ENCODE data around the gene CEP76.
"Not testable (repeated sequence)": the region's sequence is repeated elsewhere in the genome, so short reads cannot be mapped to it uniquely, and the experiment has no call there.

Gene CEP76

DNA sequence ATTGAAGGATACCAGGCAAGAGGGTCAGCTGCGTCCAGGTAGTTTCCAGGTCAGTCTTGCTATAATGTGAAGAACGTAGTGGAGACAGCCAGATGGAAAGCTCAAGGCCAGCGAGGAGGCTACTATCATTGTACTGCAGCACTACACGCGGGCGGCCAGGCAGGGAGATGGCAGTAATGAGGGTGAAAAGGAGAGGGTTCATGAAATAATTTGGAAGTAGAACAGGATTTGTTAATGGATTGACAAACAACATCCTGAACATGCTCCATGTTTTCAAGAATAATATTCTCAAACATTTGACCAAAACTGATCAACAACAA, 61.7 kb downstream of the CEP76 start:
- no peak for DNase-seq (ENCODE audit: low read depth in 2 of 2)

DNA sequence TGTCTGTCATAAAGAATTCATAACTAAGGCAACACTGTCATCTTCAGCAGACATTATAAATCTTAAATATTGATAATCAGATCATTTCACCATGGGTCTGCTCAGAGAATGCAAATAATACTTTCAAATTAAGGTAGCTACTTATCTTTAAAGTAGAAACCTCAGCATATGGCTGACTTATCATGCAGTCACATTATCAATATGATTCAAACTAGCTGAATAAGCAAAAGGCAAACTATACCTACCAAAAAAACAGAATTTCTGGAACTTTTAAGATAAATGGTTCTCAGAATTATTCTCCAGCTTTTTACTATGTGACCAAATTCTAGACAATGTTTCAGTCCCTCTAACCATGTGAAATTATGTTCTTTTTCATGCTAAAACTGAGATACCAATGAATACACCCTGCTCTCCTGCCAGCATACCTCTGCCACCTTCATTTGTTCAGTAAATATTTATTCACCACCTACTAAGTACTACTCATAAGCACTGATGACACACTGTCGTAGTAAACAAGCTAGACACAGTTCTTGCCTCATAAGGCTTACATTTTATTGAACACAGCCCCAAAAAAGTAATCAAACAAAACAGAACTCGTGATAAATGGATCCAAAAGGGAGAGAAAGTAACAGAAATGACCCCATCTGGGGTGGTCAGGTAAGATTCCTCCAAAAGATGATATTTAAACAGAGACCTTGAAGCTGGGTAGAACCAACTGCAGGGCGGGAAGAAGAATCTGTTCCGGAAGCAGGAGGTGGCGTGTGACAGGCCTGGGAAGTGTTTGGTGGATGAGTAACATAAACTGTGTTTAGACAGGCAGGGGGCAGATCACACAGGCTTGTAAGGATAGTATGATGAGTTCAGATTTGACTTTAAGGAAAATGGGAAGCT, 62.3 kb downstream of the CEP76 start:
- no peak for DNase-seq (ENCODE audit: low read depth in 2 of 2)

DNA sequence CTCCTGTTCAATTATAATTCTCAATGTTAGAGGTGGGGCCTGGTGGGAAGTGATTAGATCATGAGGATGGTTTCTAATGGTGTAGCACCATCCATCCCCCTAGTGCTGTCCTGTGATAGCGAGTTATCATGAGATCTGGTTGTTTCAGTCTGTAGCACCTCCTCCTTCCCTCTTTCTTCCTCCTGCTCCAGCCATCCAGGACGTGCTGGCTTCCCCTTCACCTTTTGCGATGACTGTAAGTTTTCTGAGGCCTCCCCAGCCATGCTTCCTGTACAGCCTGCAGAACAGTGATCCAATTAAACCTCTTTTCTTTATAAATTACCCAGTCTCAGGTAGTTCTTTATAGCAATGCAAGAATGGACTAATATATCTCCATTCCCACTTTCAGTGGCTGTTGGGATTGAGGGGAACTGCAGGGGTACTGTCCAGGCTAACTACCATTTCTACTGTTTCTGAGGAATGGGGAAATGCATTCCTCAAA, 63.8 kb downstream of the CEP76 start:
- DNase-seq (ENCODE audit: low read depth in 2 of 2): no peak

DNA sequence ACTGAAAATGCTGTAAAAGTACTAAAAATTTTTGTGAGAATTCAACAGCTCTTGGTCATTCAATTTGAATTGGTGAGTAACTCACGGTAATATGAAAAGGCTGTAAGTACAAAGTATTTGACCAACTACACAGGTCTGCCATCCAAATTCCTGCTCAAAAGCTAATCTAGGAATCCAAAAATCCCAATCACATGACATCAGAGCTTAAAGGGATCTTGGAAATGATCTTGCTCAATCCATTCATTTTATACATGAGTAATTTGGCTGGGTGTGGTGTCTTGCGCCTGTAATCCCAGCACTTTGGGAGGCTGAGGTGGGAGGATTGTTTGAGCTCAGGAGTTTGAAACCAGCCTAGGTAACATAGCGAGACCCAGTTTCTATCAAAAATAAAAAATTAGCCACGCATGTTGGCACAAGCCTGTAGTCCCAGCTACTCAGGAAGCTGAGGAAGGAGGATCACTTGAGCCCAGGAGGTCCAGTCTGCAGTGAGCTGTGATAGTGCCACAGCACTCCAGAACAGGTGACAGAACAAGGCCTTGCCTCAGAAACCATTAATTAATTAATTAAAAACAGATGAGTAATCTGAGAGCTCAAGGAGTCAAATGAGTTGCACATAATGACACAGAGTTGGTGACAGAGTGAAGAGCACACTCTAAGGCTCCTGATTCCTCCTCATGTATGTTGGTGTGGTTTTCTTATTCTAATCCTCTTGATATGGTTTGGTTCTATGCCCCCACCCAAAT, 64.5 kb downstream of the CEP76 start:
- no peak for DNase-seq (ENCODE audit: low read depth in 2 of 2)

DNA sequence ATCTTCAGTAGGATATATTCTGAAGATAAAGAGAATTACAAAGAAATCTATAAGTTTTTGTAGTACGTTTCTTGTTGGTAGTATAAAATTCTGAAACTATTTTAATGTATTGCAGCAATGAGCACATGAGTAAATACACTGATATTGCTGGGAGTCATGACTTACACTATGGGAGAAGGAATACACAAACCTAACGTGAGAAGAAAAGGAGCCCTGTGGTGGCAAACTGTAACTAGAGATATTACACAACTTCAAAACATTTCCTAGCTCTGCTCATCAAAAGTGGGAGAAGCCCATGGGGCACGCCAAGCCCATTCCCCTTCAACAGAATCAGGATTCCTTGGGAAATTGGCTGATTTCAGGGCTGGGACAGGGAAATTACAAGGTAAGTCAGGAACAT, 65.1 kb downstream of the CEP76 start:
- DNase-seq (ENCODE audit: low read depth in 2 of 2): no peak

DNA sequence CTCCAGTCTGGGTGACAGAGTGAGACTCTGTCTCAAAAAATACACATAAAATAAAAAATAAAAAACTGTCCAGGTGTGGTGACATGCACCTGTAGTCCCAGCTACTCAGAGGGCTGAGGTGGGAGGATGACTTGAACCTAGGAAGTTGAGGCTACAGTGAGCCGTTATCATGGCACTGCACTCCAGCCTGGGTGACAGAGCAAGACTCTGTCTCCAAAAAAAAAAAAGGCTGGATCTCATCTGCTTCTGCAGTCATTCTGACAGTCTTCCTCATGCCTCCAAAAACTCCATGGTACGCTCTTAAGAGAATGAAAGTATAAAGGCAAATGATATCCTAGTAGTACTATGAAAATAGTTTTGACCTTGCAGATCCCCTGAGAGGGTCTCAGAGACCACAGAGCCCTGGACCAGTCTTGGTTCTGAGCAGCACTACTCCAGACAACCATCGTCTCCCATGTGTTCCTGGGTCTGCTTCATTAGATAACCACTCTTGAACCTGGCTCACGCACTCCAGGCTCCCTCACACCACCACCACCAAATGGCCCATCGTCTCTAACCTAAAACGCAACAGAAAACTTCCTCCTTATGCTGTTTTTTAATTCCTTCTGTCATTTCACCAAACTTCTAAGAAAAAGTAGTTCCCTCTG, 70.6 kb downstream of the CEP76 start:
- DNase-seq (ENCODE audit: low read depth in 2 of 2): no peak

DNA sequence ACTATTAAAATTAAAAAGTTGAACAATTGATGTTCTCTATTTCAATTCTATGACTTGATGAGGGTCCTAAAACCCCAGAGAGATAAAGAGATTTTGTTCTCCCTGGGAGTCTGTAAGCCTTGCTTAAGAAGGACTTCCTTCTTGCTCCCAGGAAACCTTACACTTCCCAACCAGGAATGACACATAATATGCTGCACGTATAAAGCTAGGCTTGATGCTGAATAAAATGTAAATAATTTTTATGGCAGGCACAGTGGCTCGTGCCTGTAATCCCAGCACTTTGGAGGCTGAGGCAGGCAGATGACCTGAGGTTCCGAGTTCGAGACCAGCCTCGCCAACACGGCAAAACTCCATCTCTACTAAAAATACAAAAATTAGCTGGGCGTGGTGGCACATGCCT, 72.4 kb downstream of the CEP76 start:
- no peak for DNase-seq (ENCODE audit: low read depth in 2 of 2)

DNA sequence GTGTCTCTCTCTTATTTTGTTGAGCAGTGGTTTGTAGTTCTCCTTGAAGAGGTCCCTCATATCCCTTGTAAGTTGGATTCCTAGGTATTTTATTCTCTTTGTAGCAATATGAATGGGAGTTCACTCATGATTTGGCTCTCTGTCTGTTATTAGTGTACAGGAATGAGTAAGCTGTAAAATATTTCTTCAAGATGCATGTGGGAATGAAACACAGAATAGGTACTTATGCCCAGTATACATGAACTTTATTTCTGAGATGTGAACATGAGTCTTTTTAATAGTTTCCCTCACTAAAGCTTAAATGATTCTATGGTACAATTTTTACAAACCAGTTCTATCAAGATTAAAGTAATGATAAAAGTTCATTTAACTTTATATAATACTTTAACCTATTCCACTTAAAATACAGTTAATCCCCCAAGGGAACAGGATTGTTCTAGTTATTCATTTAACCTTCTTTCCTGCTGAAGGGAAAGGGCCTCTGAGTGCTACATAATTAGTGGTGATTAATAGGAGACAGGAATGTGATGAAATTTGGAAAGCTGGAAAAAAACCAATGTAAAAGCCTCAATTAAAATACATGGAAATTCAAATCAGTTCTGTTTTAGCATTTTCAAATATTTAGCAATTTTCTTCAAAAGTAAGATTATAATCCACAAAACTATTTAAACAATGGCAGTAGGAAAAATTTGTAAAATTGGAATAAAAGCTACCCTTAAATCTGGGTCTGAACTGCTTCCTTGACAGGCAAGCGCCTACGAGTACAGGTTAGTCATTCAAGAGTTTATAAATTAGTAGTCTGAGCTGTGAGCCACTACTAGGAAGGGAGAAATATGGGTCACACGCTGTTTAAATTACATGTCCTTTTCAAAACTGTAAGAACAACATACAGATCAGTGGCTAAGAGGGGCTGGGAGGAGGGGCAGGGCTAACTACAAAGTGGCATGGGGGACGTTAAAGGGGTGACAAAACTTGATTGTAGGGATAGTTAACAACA, 73.5 kb downstream of the CEP76 start:
- no peak for DNase-seq (ENCODE audit: low read depth in 2 of 2)

DNA sequence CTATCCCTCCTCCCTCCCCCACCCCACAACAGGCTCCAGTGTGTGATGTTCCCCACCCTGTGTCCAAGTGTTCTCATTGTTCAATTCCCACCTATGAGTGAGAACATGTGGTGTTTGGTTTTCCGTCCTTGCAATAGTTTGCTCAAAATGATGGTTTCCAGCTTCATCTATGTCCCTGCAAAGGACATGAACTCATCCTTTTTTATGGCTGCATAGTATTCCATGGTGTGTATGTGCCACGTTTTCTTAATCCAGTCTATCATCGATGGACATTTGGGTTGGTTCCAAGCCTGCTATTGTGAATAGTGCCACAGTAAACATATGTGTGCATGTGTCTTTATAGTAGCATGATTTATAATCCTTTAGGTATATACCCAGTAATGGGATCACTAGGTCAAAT, 75.3 kb downstream of the CEP76 start:
- not testable (repeated sequence) for DNase-seq (ENCODE audit: low read depth in 2 of 2)

DNA sequence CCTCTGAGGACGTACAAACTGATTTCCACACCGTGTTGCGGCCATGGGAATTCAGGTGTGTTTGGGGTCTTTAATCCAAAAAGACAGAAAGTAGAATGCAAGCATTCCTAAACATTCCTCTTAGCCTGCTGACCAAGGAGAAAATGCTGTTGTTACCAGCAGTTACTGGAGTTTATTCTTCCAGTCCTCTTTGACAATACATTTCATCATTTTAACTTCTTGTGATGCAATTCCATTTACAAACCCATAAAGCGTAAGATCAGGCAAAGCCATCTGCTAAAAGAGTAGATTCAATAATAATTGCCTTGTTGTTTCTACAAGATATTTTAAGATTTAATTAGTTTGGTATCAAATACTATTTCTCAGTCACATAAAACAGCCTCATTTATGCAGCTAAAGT, 77.3 kb downstream of the CEP76 start:
- DNase-seq (ENCODE audit: low read depth in 2 of 2): no peak

Measured in stimulated activated CD4-positive, alpha-beta T cell treated with anti-CD3 and anti-CD28 coated beads, Interleukin-1b, Interleukin-23, amount 100 ng/mL, for 4 hours (primary cell).